H9 (cell line): ENCODE measurements around the gene TRNAU1AP. TPM values are rescaled to one million over a fixed set of nuclear protein-coding genes. Genes with fewer than 3 reads are reported as not detected.
"Not testable (repeated sequence)": the region's sequence is repeated elsewhere in the genome, so short reads cannot be mapped to it uniquely, and the experiment has no call there.

Experiments
- DNase-seq: peaks from one replicate; pipeline ENCODE4 v3.0.0-alpha.2; 2017
- H2AFZ ChIP-seq: one replicate; pipeline ENCODE4 v1.6.1; 2013; ENCODE audit warnings: mild to moderate bottlenecking, low read length, control low read depth, moderate library complexity
- H2AK5ac ChIP-seq: 2 replicates; pipeline ENCODE4 v1.6.1; 2013; ENCODE audit warnings: low read length, control low read depth, mixed read lengths; ENCODE audit not compliant: insufficient read length
- H2BK120ac ChIP-seq: one replicate; pipeline ENCODE4 v1.6.1; 2013; ENCODE audit warnings: low read depth, mild to moderate bottlenecking, low read length, control low read depth, inconsistent platforms; ENCODE audit not compliant: poor library complexity, severe bottlenecking
- H2BK12ac ChIP-seq: 2 replicates; pipeline ENCODE4 v1.6.1; 2013; ENCODE audit warnings: low read length, control low read depth, mixed read lengths, low read depth; ENCODE audit not compliant: insufficient read length
- H2BK15ac ChIP-seq: 2 replicates; pipeline ENCODE4 v1.6.1; 2013; ENCODE audit warnings: low read depth, low read length, control low read depth
- H2BK20ac ChIP-seq: one replicate; pipeline ENCODE4 v1.6.1; 2013; ENCODE audit warnings: low read depth, mild to moderate bottlenecking, low read length, control low read depth, inconsistent platforms; ENCODE audit not compliant: poor library complexity, severe bottlenecking
- H2BK5ac ChIP-seq: 2 replicates; pipeline ENCODE4 v1.6.1; 2013; ENCODE audit warnings: low read length, control low read depth, mixed read lengths; ENCODE audit not compliant: insufficient read length
- H3K14ac ChIP-seq: 2 replicates; pipeline ENCODE4 v1.6.1; 2013; ENCODE audit warnings: low read length, control low read depth; ENCODE audit not compliant: insufficient read depth
- H3K18ac ChIP-seq: 2 replicates; pipeline ENCODE4 v1.6.1; 2013; ENCODE audit warnings: low read depth, mild to moderate bottlenecking, mixed read lengths, low read length, control low read depth; ENCODE audit not compliant: insufficient read length
- H3K23ac ChIP-seq: 2 replicates; pipeline ENCODE4 v1.6.1; 2013; ENCODE audit warnings: low read length, control low read depth, mixed read lengths, low read depth; ENCODE audit not compliant: insufficient read length
- H3K23me2 ChIP-seq: 2 replicates; pipeline ENCODE4 v1.6.1; 2013; ENCODE audit warnings: low read depth, mild to moderate bottlenecking, mixed read lengths, low read length, control low read depth; ENCODE audit not compliant: insufficient read length, poor library complexity, severe bottlenecking
- H3K27ac ChIP-seq: 2 replicates; pipeline ENCODE4 v1.5.1; 2013; ENCODE audit warnings: low read length, control low read depth, mixed read lengths, low read depth; ENCODE audit not compliant: insufficient read length
- H3K27me3 ChIP-seq: 2 replicates; pipeline ENCODE4 v1.6.1; 2013; ENCODE audit warnings: low read length, control low read depth, inconsistent platforms; ENCODE audit not compliant: insufficient read depth
- H3K4ac ChIP-seq: 2 replicates; pipeline ENCODE4 v1.6.1; 2013; ENCODE audit warnings: low read depth, mild to moderate bottlenecking, control low read depth, inconsistent platforms, low read length, moderate library complexity
- H3K4me1 ChIP-seq: 2 replicates; pipeline ENCODE4 v1.6.1; 2013; ENCODE audit warnings: low read length, control low read depth, inconsistent platforms; ENCODE audit not compliant: insufficient read depth
- H3K4me2 ChIP-seq: 2 replicates; pipeline ENCODE4 v1.6.1; 2013; ENCODE audit warnings: low read length, control low read depth, mixed read lengths; ENCODE audit not compliant: insufficient read length, insufficient read depth
- H3K56ac ChIP-seq: 2 replicates; pipeline ENCODE4 v1.6.1; 2013; ENCODE audit warnings: low read depth, mild to moderate bottlenecking, mixed read lengths, low read length, control low read depth; ENCODE audit not compliant: insufficient read length
- H3K79me1 ChIP-seq: 2 replicates; pipeline ENCODE4 v1.6.1; 2013; ENCODE audit warnings: low read depth, mild to moderate bottlenecking, moderate library complexity, low read length, control low read depth, inconsistent platforms; ENCODE audit not compliant: insufficient read depth, poor library complexity, severe bottlenecking
- H3K79me2 ChIP-seq: 2 replicates; pipeline ENCODE4 v1.6.1; 2013; ENCODE audit warnings: low read length, control low read depth, inconsistent platforms; ENCODE audit not compliant: insufficient read depth
- H3K9ac ChIP-seq: 2 replicates; pipeline ENCODE4 v1.6.1; 2013; ENCODE audit warnings: low read length, control low read depth, mixed read lengths; ENCODE audit not compliant: insufficient read length; ENCODE audit errors: extremely low read depth
- H3K9me3 ChIP-seq: one replicate; pipeline ENCODE4 v1.6.1; 2013; ENCODE audit warnings: low read depth, low read length, inconsistent platforms; ENCODE audit not compliant: control insufficient read depth
- H3T11ph ChIP-seq: one replicate; pipeline ENCODE4 v1.6.1; 2013; ENCODE audit warnings: mild to moderate bottlenecking, low read length, control low read depth, inconsistent platforms
- H4K20me1 ChIP-seq: one replicate; pipeline ENCODE4 v1.6.1; 2013; ENCODE audit not compliant: control insufficient read depth, insufficient read length, insufficient read depth
- H4K5ac ChIP-seq: 2 replicates; pipeline ENCODE4 v1.6.1; 2013; ENCODE audit warnings: low read depth, mild to moderate bottlenecking, mixed read lengths, low read length, control low read depth; ENCODE audit not compliant: insufficient read length
- H4K8ac ChIP-seq: replicated peaks from 2 replicates; pipeline ENCODE4 v1.6.1; 2013; ENCODE audit warnings: low read length, control low read depth, mixed read lengths, low read depth; ENCODE audit not compliant: insufficient read length
- H4K91ac ChIP-seq: 2 replicates; pipeline ENCODE4 v1.6.1; 2013; ENCODE audit warnings: low read depth, mild to moderate bottlenecking, moderate library complexity, mixed read lengths, low read length, control low read depth; ENCODE audit not compliant: insufficient read length
- H3K27ac Mint-ChIP-seq, 3 experiments: 2 replicates in 2 of 3; 3 replicates in 1 of 3; pipeline ENCODE4 v1.8.0; 2020 to 2021; ENCODE audit warnings: mixed read lengths in 3 of 3, mild to moderate bottlenecking in 1 of 3, moderate library complexity in 1 of 3
- H3K27me3 Mint-ChIP-seq: 2 replicates; pipeline ENCODE4 v1.8.0; 2021; ENCODE audit warnings: low read depth, mild to moderate bottlenecking, moderate library complexity, mixed read lengths
- H3K36me3 Mint-ChIP-seq, 3 experiments: 2 replicates in 2 of 3; 3 replicates in 1 of 3; pipeline ENCODE4 v1.8.0; 2020 to 2021; ENCODE audit warnings: low read depth in 3 of 3, mixed read lengths in 3 of 3; ENCODE audit not compliant: insufficient read depth in 1 of 3
- H3K4me1 Mint-ChIP-seq, 2 experiments: 2 replicates each; pipeline ENCODE4 v1.8.0; 2020; ENCODE audit warnings: mixed read lengths in 2 of 2
- H3K4me3 Mint-ChIP-seq, 2 experiments: 2 replicates in 1 of 2; 3 replicates in 1 of 2; pipeline ENCODE4 v1.8.0; 2020 to 2021; ENCODE audit warnings: mild to moderate bottlenecking in 2 of 2, mixed read lengths in 2 of 2, moderate library complexity in 1 of 2
- H3K9me3 Mint-ChIP-seq, 2 experiments: 2 replicates in 1 of 2; 3 replicates in 1 of 2; pipeline ENCODE4 v1.8.0; 2020; ENCODE audit warnings: mild to moderate bottlenecking in 2 of 2, mixed read lengths in 2 of 2, moderate library complexity in 1 of 2
- CTCF ChIP-seq: fragments of 200-600 bp; sonication (generic); conservative IDR thresholded peaks from 3 replicates; pipeline ENCODE4 v1.8.0; 2021; ENCODE audit warnings: antibody characterized with exemption, mild to moderate bottlenecking
- WGBS: extraction: QIAGEN DNeasy Blood & Tissue Kit; methylation state at CpG from one replicate; pipeline ENCODE4 v1.1.7; 2013; ENCODE audit warnings: missing lambda C conversion rate, low lambda C conversion rate, mixed read lengths; ENCODE audit not compliant: insufficient read length; ENCODE audit errors: extremely low coverage; 5-methylcytosine and 5-hydroxymethylcytosine counted together
- total RNA-seq: library from RNA; stranded (reverse); gene quantifications from 2 replicates; pipeline ENCODE4 v1.2.1, GENCODE V29; 2021

Gene TRNAU1AP
- total RNA-seq, 1 experiment from 2014 or later, result 45.0 TPM

- DNase-seq, result no peak
- Mint-ChIP-seq H3K27ac (peak overlapping the region in 1 of 3 experiments; percentile 17; a peak in 3 of 7 replicates), H3K36me3 (peaks cover 20 to 30% (median 29%) of the 10 kb centered on the region in 3 experiments), H3K4me3 (peak overlapping the region; percentile 84 to 91), H3K9me3 (0 out of 5 replicates have a peak, but pooled peaks cover 0 to 3% of the 10 kb centered on the region in 2 experiments), H3K27me3 (no peaks in the 10 kb centered on the region), H3K4me1 (peaks cover 41 to 54% of the 10 kb centered on the region in 2 experiments)
- H2AFZ ChIP-seq, result no peak overlapping the region
- no peak overlapping the region for H2BK12ac ChIP-seq
- no peaks in the 10 kb centered on the region for H3K27me3 ChIP-seq
- H3K79me1 ChIP-seq, result no peaks in the 10 kb centered on the region
- no peaks in the 10 kb centered on the region for H3K9me3 ChIP-seq
- H2BK20ac ChIP-seq, result no peak overlapping the region
- H3K79me2 ChIP-seq, result peaks cover 26% of the 10 kb centered on the region; the same call in 1 of the 2 replicates
- no peak overlapping the region for H3K18ac ChIP-seq
- H2BK15ac ChIP-seq, result no peak overlapping the region
- peaks cover 14% of the 10 kb centered on the region for H3K4me1 ChIP-seq
- no peak overlapping the region for H3K56ac ChIP-seq
- no peak overlapping the region for H3K14ac ChIP-seq
- no CpG with 5 or more reads among the region's 10 CpGs for WGBS
- H3K27ac ChIP-seq, result no peak overlapping the region
- no peak overlapping the region for H4K91ac ChIP-seq
- no peak for TF ChIP-seq CTCF
- no peak overlapping the region for H3T11ph ChIP-seq
- H2AK5ac ChIP-seq, result no peak overlapping the region
- H3K23me2 ChIP-seq, result peaks cover 8% of the 10 kb centered on the region
- no peak overlapping the region for H4K5ac ChIP-seq
- H3K9ac ChIP-seq, result no peak overlapping the region
- no peak overlapping the region for H3K23ac ChIP-seq
- H4K20me1 ChIP-seq, result no peaks in the 10 kb centered on the region
- H3K4ac ChIP-seq, result no peak overlapping the region
- H2BK120ac ChIP-seq, result no peak overlapping the region
- no peak overlapping the region for H2BK5ac ChIP-seq
- no peak overlapping the region for H4K8ac ChIP-seq
- H3K4me2 ChIP-seq, result no peak overlapping the region
Measured at GRCh38 chr1:28519946-28520725, 32.7 kb upstream of the TRNAU1AP start.

GRCh38 chr1:28520796-28521195 lies 32.1 kb upstream of the TRNAU1AP start:
- H3K79me1 ChIP-seq, H3K14ac ChIP-seq, H3K27ac ChIP-seq, H2AK5ac ChIP-seq, H3K9ac ChIP-seq, H2BK120ac ChIP-seq, H3T11ph ChIP-seq, H3K27me3 Mint-ChIP-seq, H3K56ac ChIP-seq, H2BK15ac ChIP-seq, H3K4ac ChIP-seq, H3K27me3 ChIP-seq, H2BK20ac ChIP-seq, H4K8ac ChIP-seq, H3K23ac ChIP-seq, H3K4me2 ChIP-seq, H3K18ac ChIP-seq, H3K9me3 ChIP-seq, H2BK12ac ChIP-seq, H4K20me1 ChIP-seq, DNase-seq, H2BK5ac ChIP-seq, H4K91ac ChIP-seq, H4K5ac ChIP-seq, H2AFZ ChIP-seq, H3K9me3 Mint-ChIP-seq, H3K23me2 ChIP-seq: not testable (repeated sequence)
- peaks cover 41 to 54% of the 10 kb centered on the region in 2 experiments for H3K4me1 Mint-ChIP-seq
- H3K36me3 Mint-ChIP-seq, result peaks cover 20 to 32% (median 30%) of the 10 kb centered on the region in 3 experiments
- Histone ChIP-seq H3K79me2 (peaks cover 26% of the 10 kb centered on the region; the same call in 1 of the 2 replicates), H3K4me1 (peaks cover 14% of the 10 kb centered on the region)
- no CpG with 5 or more reads among the region's 12 CpGs for WGBS
- peak overlapping the region in 1 of 2 experiments; percentile 84; a peak in 2 of 5 replicates for H3K4me3 Mint-ChIP-seq
- H3K27ac Mint-ChIP-seq, result peak overlapping the region in 2 of 3 experiments; percentile 17 to 79; a peak in 3 of 7 replicates
